Measurements from ENCODE around the gene MAB21L4.

DNA sequence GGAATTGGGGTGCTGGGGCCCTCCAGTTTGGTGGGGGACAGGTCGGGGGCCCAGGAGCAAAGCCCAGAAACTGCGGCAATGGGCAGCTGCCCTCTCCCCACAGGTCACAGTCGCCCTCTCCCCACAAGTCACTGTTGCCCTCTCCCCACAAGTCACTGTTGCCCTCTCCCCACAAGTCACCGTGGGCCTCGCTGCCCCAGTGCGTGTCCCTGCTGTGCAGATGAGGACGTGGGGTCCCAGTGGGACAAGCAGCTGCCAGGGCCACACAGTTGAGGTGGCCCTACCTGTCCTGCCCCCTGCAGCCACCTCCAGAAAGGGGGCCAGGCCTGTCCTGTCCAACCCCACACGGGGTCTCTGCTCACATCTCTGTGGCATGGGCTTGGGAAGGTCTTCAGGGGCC, 40.3 kb downstream of the MAB21L4 start:
- TF ChIP-seq, protein P1, sequence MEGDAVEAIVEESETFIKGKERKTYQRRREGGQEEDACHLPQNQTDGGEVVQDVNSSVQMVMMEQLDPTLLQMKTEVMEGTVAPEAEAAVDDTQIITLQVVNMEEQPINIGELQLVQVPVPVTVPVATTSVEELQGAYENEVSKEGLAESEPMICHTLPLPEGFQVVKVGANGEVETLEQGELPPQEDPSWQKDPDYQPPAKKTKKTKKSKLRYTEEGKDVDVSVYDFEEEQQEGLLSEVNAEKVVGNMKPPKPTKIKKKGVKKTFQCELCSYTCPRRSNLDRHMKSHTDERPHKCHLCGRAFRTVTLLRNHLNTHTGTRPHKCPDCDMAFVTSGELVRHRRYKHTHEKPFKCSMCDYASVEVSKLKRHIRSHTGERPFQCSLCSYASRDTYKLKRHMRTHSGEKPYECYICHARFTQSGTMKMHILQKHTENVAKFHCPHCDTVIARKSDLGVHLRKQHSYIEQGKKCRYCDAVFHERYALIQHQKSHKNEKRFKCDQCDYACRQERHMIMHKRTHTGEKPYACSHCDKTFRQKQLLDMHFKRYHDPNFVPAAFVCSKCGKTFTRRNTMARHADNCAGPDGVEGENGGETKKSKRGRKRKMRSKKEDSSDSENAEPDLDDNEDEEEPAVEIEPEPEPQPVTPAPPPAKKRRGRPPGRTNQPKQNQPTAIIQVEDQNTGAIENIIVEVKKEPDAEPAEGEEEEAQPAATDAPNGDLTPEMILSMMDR (conservative IDR thresholded peaks at IDR 0.05; ENCODE audit: low read length) = no peak
- TF ChIP-seq EZH2phosphoT487 (IDR thresholded peaks at IDR 0.05; ENCODE audit: borderline replicate concordance, low read depth, low read length) = no peak

Measured in OCI-LY7 (cell line).